GM12891 (cell line): ENCODE measurements around the gene KRT2.

Experiments used
- POLR2AphosphoS5 ChIP-seq: IDR thresholded peaks from 2 replicates; pipeline ENCODE4 v1.6.1; 2011; ENCODE audit warnings: low read depth, low read length, control low read depth
- TAF1 ChIP-seq: IDR thresholded peaks from 2 replicates; pipeline ENCODE4 v1.6.1; 2011; ENCODE audit warnings: low read depth, low read length, control low read depth

- TF ChIP-seq POLR2AphosphoS5 = no peak
- TF ChIP-seq TAF1 = no peak
Measured at GRCh38 chr12:52634266-52635056, 17.6 kb downstream of the KRT2 start.
